ES-I3 (cell line): ENCODE measurements around the gene ILK.
A peak's percentile ranks its signal among the peaks of the same experiment; 100 is the strongest.

Experiments used
- H3K36me3 ChIP-seq: 2 replicates; pipeline ENCODE4 v1.6.1; 2013; ENCODE audit warnings: mild to moderate bottlenecking, low read length, control low read depth, moderate library complexity; ENCODE audit not compliant: insufficient read depth
- H3K4me1 ChIP-seq: 2 replicates; pipeline ENCODE4 v1.6.1; 2013; ENCODE audit warnings: mild to moderate bottlenecking, control low read depth, low read length; ENCODE audit not compliant: insufficient read depth
- H3K9ac ChIP-seq: 2 replicates; pipeline ENCODE4 v1.6.1; 2013; ENCODE audit warnings: low read depth, mild to moderate bottlenecking, low read length, moderate library complexity
- H3K9me3 ChIP-seq: 2 replicates; pipeline ENCODE4 v1.6.1; 2013; ENCODE audit warnings: mild to moderate bottlenecking, low read length, moderate library complexity; ENCODE audit not compliant: control insufficient read depth, insufficient read depth

The ILK gene

DNA sequence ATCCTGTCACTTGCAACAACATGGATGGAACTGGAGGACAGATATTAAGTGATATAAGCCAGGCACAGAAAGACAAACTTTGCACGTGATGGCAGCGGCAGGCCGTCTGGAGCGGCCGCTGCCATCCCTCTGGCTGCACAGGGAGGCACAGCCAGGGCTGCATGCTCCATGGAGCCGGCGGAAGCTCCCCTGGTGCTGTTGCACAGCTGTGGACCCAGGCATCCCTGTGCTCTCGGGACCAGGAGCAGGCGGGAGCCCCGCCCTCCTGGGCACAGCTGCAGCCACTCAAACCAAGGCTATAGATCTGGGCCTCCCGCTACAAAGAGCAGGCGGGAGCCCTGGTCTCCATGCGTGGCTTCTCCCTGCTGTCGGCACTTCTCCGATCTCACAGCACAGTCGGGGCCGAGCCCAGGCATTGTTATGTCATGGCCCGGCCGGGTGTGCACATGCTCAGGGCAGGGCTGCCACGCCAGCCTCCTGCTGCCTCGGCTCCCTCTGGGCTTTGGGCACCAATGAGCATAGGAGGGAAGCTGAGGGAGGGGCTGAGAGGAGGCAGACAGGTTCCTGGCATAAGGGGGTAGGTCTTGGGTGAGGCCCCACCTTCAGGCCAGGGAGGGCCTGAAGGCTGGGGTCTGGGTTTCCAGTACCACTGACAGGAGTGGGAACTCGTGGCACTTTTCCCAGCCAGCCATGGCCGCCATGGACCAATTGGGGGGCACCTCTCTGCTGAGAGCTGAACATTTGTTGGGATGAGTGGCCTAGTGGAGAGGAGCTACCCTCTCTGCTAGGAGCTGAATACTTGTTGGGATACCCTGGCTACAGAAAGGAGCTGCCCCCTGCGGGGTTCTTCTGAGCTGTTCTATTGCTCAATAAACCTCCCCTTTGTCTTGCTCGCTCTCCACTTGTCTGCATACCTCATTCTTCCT lies 16.9 kb upstream of the ILK start:
- Histone ChIP-seq H3K36me3 (no peaks in the 10 kb centered on the region), H3K9ac (no peak overlapping the region), H3K9me3 (peaks cover 2% of the 10 kb centered on the region; the same call in 1 of the 2 replicates), H3K4me1 (no peaks in the 10 kb centered on the region)

DNA sequence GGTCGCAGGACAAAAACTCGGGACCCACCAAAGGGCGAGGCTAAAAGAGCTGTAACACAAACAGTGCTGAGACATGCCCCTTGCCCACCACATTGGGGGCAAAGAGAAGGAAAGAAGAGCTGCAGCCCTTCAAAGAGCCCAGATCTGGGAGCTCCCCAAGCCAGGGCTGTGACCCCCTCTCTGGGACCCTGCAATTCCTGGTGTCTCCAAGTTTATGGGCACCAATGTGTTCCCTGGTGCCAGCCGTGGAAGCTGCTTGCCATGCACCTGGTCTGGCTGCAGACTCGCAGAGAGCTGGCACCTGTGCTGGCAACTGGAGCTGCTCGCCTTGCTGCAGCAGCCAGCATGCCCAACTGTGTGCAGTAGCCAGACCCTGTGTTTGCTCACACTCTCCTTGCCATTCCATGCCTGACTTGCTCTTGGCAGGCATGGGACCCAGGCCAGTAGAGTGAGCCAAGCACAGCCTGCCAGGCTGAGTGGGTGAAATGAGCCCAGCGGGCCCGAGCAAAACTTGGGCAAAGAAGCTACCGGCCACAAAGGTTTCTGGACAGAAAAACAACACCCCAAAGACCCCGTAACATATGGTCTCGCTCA lies 16.1 kb upstream of the ILK start:
- Histone ChIP-seq H3K9me3 (peaks cover 2% of the 10 kb centered on the region; the same call in 1 of the 2 replicates), H3K9ac (no peak overlapping the region), H3K4me1 (no peaks in the 10 kb centered on the region), H3K36me3 (no peaks in the 10 kb centered on the region)

DNA sequence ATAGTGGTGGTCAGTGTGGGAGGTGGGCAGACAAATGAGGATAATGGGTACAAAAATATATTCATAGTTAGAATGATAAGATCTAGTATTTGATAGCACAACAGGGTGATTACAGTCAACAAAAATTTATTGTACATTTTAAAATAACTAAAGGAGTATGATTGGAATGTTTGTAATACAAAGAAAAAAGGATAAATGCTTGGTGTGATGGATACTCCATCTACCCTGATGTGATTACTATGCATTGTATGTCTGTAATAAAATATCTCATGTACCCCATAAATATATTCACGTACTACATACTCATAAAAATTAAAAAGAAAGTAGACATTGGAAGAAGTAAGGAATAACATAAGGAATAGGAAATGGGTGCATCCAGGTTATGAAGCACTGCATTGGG lies 15.6 kb upstream of the ILK start:
- Histone ChIP-seq H3K36me3 (no peaks in the 10 kb centered on the region; the same call in 1 of the 2 replicates), H3K4me1 (no peaks in the 10 kb centered on the region), H3K9ac (no peak overlapping the region), H3K9me3 (no peaks in the 10 kb centered on the region; the same call in 1 of the 2 replicates)

DNA sequence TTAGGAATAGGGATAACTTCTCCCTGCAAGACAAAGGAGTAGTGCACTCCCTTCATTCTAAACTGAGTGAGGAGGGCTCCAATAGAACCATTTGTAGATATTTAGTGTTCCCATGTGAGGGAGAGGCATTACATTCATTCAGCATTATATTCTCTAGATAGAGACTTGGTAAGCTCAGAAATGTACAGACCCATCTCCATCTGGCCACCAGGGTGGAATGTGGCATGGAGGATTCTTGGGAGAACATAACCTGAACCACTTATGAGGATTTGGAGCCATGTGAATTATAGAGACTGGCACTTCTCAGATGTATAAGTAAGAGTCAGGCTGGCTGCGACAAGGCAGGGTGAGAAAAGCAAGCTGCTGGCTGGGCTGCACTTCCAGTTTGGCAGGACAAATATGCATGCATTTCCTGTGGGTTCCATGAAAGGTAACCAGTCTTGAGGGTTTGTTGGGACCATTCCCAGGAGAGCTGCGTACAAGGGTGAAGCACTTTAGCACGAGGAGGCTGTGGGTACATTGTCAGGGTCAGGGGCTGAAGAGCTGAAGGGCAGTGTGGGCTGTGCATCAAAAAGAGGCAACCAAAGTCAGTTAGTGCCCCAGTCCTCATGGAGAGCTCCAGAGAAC lies 9.3 kb upstream of the ILK start:
- no peak overlapping the region for H3K9ac ChIP-seq
- H3K4me1 ChIP-seq, result no peaks in the 10 kb centered on the region
- no peaks in the 10 kb centered on the region; the same call in 1 of the 2 replicates for H3K36me3 ChIP-seq
- no peaks in the 10 kb centered on the region for H3K9me3 ChIP-seq

DNA sequence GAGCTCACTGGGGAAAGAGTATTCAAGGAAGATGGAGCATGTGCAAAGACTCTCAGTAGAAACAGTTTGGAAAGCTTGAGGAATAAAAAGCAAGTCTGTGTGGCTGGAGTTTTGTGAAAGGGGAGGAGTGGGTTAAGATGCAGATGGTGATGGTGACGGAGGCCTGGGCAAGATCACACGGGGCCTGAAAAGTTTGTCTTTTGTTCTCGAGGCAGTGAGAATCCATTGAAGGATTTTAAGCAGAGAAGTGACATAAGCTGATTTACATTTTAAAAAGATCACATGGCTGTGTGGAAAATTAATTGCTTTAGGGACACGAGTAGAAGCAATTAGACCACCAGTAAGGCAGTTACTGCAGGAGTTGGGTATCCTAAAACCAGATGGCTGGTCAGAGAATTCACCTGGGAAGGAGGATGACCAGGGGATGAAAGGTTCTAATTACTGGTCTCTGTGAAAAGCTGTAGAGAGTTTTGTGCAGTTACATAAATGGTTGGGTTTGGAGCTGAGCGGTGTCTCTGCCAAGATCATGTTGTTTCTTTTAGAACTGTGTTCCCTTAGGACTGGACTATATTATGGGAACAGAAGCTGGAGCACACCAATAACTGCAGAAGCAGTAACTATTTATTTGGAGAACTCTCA lies 7.2 kb upstream of the ILK start:
- Histone ChIP-seq H3K9ac (no peak overlapping the region), H3K36me3 (peaks cover 10% of the 10 kb centered on the region), H3K4me1 (no peaks in the 10 kb centered on the region), H3K9me3 (no peaks in the 10 kb centered on the region)

DNA sequence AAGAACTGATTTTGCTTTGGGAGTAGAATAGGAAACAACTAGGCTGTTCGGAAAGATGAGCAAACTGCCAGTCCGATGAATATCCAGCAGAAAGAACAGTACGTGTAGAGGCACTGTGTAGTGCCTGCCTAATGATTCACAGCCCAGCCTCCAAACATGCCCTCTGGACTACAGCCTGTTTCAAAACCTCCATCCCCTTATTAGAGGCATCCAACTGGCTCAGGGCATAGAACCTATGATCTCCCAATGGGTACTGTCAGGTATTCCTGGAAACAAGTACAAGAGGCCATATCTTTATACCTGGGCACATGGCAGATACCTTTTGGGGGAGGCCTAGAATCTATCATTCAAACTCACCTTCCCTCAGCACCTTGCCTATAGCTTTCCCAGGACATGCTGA lies 5.0 kb upstream of the ILK start:
- Histone ChIP-seq H3K4me1 (peaks cover 7% of the 10 kb centered on the region; the same call in 1 of the 2 replicates), H3K36me3 (peaks cover 10% of the 10 kb centered on the region), H3K9ac (no peak overlapping the region), H3K9me3 (no peaks in the 10 kb centered on the region)

DNA sequence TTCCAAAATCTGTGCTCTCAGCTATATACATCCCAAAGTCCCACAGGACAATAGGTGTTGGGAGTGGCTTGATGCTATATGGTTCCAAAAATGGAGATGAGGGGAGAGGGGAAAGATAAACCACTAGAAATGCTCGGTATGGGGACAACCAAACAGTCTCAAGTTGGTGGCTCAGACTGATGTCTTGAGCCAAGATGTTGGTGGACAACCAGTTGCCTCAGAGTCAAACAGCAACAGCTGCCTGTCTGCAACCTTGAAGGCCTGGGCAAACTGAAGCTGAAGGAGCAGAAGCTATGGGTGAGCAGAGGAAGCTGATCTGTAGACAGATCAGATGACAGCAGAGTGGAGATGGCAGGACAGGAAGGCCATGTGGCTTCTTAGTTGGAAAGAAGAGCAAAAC lies 4.1 kb upstream of the ILK start:
- peaks cover 10% of the 10 kb centered on the region for H3K36me3 ChIP-seq
- H3K9me3 ChIP-seq, result no peaks in the 10 kb centered on the region
- H3K9ac ChIP-seq, result no peak overlapping the region
- H3K4me1 ChIP-seq, result peaks cover 7% of the 10 kb centered on the region; the same call in 1 of the 2 replicates

DNA sequence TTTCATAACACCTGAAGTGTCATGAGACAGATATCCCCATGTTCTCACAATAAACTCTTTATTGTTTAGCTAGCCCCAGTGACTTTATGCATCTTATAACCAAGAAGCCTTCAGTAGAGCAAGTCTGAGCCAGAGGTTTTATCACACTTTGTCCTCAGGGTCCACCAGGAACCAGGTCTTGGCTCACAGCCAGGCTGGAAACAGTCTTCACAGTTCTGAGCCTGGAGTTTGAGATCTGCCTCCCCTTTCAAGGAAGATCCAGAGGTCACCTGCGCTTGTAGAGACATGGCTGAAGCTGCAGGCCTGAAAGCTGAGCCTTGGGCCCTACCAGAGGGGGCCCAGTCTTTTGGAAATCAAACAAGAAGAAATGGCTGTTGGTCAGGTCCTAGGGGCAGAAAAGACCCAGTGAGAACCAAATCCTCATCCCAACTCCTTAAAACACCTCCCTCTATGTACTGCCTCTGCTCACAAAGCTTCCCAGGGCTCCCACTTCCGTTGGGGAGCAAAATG lies 3.6 kb upstream of the ILK start:
- Histone ChIP-seq H3K4me1 (peaks cover 7% of the 10 kb centered on the region; the same call in 1 of the 2 replicates), H3K9ac (no peak overlapping the region), H3K36me3 (peaks cover 10% of the 10 kb centered on the region), H3K9me3 (no peaks in the 10 kb centered on the region)

DNA sequence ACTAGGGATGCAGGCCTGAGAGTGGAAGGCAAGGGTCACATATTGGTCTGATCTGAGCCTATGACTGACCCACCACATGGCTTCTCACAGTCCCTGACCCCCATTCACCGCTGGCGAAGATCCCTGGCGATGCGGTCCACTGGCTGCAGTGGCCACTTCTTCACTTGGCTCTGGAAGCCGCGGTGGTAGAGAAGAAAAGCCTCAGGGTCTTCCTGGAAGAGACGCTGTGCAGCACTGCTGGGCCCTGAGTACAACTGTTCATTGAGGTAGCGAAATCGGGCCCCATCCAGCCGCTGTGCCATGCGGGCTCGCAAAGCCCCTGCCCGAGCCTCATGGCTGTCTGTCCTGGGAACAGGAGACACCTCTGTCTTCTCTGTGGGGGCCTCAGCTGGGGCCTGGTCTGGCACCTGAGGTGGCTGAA lies 2.5 kb upstream of the ILK start:
- Histone ChIP-seq H3K4me1 (peaks cover 7% of the 10 kb centered on the region; the same call in 1 of the 2 replicates), H3K9ac (no peak overlapping the region), H3K9me3 (no peaks in the 10 kb centered on the region), H3K36me3 (peaks cover 10% of the 10 kb centered on the region)

DNA sequence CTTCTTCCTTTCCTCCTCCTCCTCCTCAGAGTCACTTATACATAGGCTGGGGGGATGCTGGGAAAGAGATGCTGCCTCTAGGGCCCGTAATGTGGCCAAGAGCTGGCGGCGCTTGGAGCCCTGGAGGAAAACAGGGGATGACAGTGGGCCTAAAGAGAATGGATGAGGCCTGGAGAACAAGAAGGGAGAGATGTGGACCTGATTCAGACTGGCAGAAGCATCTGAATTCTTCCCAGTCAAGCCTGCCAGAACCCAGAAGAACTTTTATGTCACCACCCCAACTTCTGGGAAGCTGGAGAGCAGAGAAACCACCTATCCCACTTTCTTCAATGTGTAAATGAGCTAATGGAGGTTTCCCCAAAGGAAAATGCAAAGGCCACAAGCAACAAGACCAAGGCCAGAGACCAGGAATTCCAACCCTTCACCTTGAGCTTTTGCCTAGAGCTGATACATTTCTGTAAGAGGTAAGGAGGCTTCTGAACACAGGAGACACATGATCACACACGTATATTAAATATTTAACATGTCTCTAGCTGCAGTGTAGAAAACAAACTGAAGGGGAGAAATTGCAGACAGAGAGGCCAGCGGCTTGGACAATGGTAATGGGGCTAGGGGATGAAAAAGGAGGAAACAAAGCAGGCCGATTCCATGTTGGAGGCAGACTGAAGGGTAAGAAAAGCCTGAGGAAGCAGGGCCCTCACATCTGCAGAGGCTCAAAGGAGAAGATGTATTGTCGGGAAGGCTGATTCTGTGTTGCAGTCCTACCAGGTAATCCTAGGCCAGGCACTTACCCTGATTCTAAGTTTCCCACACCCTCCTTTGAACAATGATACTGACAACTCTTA lies 1.3 kb upstream of the ILK start:
- Histone ChIP-seq H3K9ac (peak overlapping the region; percentile 96), H3K4me1 (peaks cover 16% of the 10 kb centered on the region), H3K9me3 (no peaks in the 10 kb centered on the region), H3K36me3 (peaks cover 10% of the 10 kb centered on the region)

DNA sequence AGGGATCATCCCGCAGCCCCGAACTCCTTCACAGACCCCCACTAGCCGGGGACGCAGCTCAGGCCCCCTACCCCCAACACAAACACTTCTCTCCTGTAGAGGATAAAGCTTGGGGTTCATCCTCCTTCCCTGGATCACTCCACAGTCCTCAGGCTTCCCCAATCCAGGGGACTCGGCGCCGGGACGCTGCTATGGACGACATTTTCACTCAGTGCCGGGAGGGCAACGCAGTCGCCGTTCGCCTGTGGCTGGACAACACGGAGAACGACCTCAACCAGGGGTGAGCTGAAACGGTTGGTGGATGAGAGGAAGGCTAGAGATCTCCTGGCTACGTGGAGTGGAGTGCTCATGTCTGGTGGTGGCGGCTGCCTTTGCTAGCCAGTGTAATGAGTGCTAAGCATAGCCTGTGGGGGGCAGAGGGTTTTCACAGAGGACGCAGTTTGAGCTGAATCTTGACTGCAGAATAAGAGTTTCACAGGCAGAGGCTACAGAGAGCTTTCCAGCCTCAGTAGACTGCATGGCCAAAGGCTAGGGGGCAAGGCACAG lies 580 bp downstream of the ILK start:
- H3K36me3 ChIP-seq, result peaks cover 20% of the 10 kb centered on the region
- H3K9ac ChIP-seq, result peak overlapping the region; percentile 96
- H3K9me3 ChIP-seq, result no peaks in the 10 kb centered on the region
- H3K4me1 ChIP-seq, result peaks cover 20% of the 10 kb centered on the region

DNA sequence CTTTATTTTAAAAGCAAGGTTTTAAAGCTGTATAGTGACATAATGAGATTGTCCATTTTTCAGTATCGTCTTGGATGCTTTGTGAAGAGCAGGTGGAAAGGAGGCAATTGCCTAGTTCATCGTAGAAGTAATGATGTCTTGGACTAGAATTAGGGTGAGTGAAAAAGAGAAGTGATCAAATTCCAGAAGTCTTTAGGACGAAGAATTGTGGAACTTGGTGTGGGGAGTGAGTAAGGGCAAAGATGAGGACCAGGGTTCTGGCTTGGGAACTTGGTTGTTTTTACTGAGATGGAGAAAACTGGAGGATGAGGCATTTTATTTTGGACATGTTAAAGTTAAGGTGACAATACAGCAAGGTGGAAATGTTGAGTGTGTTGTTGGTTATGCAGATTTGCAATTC lies 1.2 kb downstream of the ILK start:
- Histone ChIP-seq H3K9ac (peak overlapping the region; percentile 96), H3K9me3 (no peaks in the 10 kb centered on the region), H3K4me1 (peaks cover 20% of the 10 kb centered on the region), H3K36me3 (peaks cover 24% of the 10 kb centered on the region)

DNA sequence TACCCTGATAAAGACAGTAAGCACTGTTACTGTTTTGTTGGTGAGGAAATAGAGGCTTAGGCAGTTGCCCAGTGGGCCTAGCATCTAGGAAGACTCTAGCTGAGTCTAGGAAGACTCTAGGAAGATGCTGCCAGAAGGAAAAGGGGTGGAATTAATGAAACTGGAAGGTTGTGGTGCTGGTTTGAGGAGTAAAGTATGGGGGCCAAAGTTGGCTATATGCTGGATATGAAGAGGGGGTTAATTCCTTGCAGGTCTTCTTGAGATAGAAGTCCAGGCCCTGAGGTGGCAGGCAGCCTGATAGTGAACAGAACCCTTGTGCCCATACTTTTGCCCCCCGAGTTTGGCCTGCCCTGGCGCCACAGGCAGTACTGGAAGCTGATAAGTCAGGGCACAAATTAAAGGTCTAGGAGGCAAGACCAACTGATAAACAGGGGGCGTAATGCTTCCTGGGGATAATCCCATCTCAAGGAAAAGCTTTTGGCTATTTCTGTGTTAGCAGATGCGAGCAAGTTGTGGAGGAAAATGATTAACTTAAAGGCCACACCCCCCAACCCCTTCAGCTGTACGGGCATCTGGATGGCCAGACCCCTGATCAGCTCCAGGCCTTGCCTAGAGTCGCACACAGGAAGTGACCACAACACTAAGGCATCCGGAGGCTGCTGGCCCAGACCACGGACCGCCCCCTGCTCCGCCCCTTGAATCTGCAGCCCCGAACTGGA lies 3.1 kb downstream of the ILK start:
- Histone ChIP-seq H3K9me3 (no peaks in the 10 kb centered on the region), H3K4me1 (peaks cover 20% of the 10 kb centered on the region), H3K36me3 (peaks cover 27% of the 10 kb centered on the region), H3K9ac (peak overlapping the region; percentile 12)
